ENCODE results near the gene ARHGEF7.

- no peak for TF ChIP-seq GATA2 (IDR thresholded peaks at IDR 0.05; ENCODE audit: low read depth, low read length)
- no peak for TF ChIP-seq GATA3 (IDR thresholded peaks at IDR 0.05; ENCODE audit: low read depth, low read length)
These were observed 4.9 kb downstream of the ARHGEF7 start for GRCh38 chr13:111119966-111120365.

Measured in SH-SY5Y (cell line).